EH (cell line): ENCODE results near the gene CLHC1.
"Not testable (repeated sequence)": the region's sequence is repeated elsewhere in the genome, so short reads cannot be mapped to it uniquely, and the experiment has no call there.

Experiments used
- DNase-seq: peaks from one replicate; pipeline ENCODE4 v3.0.0-alpha.2; 2015; ENCODE audit warnings: low read depth

Gene CLHC1

GRCh38 chr2:55232863-55233657, 967 bp upstream of the CLHC1 start:
- DNase-seq = peak; percentile 37

- peak; percentile 62 for DNase-seq
These were observed 478 bp downstream of the CLHC1 start for GRCh38 chr2:55231546-55232083.

GRCh38 chr2:55230551-55230950, 1.5 kb downstream of the CLHC1 start:
- no peak for DNase-seq

DNA sequence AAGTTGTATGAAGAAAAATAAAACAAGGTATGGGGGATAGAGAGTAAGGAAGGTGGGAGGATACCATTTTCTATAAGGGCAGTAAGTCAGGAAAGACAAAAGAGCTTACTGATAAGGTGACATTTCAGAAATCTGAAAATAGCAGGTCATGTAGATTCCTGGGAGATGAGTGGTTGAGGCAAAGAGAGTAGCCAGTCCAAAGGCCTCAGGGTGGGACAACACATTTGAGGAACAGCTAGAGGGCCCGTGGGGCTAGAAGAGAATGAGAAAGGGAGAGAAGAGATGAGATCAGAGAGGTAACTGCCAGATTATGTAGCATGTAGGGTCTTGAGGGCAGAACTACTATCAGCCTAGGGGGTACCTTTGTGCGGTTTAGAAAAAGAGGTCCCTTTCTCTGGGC, 2.9 kb downstream of the CLHC1 start:
- no peak for DNase-seq

- DNase-seq = no peak
These were observed 3.9 kb downstream of the CLHC1 start for GRCh38 chr2:55228226-55228563.

DNA sequence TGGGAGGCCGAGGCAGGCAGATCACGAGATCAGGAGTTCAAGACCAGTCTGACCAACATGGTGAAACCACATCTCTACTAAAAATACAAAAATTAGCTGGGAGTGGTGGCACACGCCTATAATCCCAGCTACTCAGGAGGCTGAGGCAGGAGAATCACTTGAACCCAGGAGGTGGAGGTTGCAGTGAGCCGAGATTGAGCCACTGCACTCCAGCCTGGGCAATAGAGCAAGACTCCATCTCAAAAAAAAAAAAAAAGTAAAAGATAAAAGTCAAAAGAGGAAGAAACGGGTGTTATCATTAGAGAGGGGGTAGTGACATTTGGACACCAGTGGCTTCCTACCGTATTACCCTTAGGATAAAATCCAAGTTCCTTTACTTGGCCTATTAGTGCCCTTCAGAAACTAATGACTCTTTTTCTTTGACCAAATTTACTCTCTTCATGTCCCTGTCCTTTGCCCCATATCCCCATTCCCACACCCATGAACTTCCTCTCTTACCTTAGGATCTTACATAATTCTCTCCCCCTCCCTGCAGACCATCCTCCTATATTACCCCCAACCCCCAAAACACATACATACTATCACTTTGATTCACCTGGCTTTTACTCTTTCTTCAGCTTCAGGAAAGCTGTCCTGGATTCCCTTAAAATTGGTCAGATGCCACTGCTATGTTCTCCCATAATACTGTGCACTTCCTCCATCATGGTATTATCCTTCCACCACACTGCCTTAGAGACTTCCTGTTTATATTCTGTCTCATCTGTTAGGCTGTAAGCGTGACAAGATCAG, 4.5 kb downstream of the CLHC1 start:
- DNase-seq = peak; percentile 53

DNA sequence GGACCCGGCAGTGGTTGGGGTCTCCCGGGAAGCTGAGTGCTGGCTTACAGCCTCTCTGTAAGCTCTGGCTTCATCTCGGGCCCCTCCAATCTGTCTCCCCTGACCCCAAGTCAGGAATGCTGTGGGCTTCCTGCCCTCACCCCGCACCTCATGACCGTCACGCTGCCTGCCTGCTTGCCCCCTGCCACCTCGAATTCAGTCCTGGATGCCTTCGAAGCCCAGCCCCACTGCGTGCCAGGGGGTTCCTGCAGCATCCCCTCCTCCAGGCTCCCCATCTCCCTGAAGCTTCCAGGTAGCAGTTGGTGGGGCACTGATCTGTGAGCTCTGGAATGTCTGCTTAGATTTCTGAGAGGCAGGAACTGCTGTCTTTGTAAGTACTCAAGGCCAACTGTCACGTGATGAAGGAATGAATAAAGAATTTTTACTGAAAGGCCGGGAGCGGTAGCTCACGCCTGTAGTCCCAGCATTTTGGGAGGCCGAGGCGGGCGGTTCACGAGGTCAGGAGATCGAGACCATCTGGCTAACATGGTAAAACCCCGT, 6.5 kb downstream of the CLHC1 start:
- no peak for DNase-seq

GRCh38 chr2:55224761-55225261, 7.3 kb downstream of the CLHC1 start:
- no peak for DNase-seq

- no peak for DNase-seq
These were observed 7.9 kb downstream of the CLHC1 start for GRCh38 chr2:55223958-55224760.

GRCh38 chr2:55213822-55214221, 18.3 kb downstream of the CLHC1 start:
- DNase-seq = no peak

DNA sequence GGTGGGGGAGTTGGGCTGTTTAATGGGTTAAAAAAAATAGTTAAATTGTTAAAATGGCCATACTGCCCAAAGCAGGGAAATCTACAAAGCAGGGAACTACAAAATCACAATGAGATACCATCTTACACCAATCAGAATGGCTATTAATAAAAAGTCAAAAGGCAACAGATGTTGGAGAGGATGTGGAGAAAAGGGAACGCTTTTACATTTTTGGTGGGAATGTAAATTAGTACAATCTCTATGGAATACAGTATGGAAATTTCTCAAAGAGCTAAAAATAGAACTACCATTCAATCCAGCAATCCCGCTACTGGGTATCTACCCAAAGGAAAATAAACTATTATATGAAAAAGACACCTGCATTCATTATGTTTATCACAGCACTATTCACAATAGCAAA, 27.1 kb downstream of the CLHC1 start:
- no peak for DNase-seq

DNA sequence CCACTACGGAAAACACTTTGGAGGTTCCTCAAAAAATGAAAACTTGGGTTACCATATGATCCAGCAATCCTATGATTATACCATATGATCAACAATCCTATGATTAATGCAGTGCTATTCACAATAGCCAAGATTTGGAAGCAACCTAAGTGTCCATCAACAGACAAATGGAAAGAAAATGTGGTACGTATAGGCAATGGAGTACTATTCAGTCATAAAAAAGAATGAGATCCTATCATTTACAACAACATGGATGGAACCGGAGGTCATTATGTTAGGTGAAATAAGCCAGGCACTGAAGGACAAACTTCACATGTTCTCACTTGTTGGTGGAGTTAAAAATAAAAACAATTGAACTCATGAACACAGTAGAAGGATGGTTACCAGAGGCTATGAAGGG, 27.6 kb downstream of the CLHC1 start:
- no peak for DNase-seq

GRCh38 chr2:55200416-55200815, 31.7 kb downstream of the CLHC1 start:
- DNase-seq = no peak

GRCh38 chr2:55196526-55196925, 35.6 kb downstream of the CLHC1 start:
- DNase-seq = no peak

GRCh38 chr2:55191888-55192287, 40.2 kb downstream of the CLHC1 start:
- not testable (repeated sequence) for DNase-seq

- not testable (repeated sequence) for DNase-seq
These were observed 45.3 kb downstream of the CLHC1 start for GRCh38 chr2:55186837-55187236.

DNA sequence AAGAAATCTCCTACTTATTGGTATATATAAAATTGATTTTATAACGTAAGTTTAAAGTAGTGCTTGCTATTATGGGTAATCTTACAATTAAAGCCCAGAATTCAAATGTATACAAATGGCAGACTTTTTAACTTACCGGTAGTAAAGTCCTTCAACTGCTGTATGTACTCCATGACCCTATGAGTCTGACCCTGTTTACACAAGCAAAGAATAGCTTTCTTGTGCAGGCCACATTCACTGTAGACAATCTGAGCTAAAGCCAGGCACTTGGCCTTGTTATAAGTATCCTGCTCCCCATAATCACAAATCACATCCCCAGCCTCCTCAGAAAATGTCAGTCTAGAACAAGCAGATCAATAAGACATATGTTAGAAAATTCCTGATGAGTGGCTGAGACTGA, 51.7 kb downstream of the CLHC1 start:
- DNase-seq = no peak

- no peak for DNase-seq
These were observed 56.0 kb downstream of the CLHC1 start for GRCh38 chr2:55176094-55176415.

DNA sequence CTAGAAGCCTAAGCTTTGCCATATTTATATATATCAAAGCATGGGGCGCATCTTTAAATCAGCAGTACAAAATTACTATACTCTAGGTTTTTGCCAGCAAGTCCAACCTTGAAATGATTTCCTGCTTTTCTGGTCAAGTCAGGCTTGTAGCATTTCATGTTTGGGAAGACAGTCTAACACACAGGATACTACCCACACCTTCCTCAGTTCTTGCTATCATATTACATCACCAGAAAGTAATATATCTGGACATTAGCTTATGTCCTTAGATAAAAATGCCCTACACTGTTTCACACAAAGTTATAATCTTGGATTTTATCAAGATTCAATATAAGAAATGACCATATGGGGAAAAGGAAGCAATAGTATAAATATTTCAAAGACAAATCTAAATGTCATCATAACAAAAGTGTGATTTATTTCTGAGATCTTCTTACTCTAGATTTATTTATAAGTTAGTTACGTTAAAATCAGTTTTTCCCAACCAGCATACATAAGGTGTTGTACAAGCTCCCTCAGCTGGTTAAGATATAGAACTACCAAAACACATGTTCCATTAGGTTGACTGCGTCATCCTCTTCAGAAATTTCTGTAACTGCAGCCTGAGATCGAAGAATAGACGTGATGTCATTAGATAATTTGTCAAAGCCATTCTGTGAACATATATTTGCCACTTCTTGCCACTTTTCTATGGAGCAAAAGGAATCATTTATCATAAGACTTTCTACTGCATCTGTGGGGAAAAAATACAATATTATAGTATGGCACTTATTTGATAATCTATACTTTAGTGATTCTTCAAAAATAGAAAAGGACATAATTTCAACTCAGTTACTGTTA, 56.6 kb downstream of the CLHC1 start:
- peak; percentile 68 for DNase-seq

DNA sequence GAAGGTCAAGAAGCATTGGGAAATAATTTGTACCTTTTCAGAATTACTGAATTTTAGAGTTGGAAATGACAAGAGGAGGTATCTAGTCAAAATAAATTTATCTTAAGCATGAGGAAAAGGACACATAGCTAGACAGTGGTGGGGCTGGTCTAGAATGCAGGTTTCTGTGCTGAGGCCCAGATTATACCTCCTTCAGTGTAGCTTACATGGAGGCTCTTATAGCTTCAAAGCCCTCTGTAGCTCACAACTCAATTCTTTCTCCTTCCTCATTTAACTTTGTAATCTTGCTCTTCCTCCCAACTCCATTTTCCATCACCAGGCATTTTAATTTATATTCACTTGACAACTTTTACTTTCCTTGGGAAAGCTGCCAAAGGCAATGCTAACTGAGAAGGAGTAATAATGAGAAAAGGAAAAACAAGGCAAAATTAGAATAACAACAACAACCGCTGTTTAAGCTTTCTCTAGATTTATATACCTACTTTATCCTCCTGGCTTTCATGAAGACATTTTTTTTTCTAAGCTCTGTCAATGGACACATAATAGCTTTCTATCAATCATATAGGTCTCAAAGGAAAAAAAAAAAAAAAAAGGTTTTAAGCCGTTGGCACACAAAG, 58.5 kb downstream of the CLHC1 start:
- no peak for DNase-seq

DNA sequence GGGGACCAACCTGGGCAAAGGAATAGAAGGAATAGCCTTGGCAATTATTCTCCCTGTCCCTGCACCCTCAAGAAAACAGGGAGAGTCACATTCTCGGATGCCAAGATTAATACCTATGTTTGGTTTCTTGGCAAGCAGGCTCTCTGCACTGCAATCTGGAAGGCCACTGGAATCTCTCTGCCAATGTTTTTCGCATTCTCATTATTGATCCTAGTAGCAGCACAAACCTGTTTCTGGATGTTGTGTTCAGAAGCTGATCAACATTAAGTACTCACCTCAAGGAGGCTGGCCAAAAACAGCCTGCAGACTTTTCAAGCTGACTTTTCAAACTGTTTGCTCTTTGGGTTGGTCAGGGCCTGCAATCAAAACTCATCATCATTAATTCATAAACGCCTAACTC, 62.2 kb downstream of the CLHC1 start:
- DNase-seq = no peak
